ENCODE results near the gene LSAMP.

DNA sequence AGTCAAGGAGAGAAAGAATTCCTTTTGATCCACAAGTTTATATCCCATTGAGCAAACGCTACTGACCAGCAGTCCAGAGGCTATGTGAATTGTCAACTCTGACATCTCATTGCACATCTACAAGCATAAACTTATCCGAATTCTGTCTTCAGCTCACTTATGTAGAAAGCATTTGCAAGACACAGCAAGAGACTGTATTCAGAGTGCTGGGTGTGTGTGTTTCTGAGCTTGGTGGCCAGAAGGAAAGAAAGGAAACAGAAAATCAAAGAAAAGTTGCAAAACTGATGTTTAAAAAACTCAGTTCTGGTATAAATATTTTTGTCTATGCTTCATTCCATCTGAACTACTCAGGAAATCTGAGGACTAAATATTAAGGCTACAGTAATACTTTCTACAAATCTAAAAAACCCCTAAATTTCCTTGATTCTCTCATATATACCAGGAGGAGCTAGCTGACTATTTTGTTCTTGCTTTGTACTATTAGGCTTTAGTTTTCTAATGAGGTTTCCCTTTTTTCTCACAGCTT is 45.5 kb downstream of the LSAMP start:
- TF ChIP-seq, protein P1, sequence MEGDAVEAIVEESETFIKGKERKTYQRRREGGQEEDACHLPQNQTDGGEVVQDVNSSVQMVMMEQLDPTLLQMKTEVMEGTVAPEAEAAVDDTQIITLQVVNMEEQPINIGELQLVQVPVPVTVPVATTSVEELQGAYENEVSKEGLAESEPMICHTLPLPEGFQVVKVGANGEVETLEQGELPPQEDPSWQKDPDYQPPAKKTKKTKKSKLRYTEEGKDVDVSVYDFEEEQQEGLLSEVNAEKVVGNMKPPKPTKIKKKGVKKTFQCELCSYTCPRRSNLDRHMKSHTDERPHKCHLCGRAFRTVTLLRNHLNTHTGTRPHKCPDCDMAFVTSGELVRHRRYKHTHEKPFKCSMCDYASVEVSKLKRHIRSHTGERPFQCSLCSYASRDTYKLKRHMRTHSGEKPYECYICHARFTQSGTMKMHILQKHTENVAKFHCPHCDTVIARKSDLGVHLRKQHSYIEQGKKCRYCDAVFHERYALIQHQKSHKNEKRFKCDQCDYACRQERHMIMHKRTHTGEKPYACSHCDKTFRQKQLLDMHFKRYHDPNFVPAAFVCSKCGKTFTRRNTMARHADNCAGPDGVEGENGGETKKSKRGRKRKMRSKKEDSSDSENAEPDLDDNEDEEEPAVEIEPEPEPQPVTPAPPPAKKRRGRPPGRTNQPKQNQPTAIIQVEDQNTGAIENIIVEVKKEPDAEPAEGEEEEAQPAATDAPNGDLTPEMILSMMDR (conservative IDR thresholded peaks at IDR 0.05; ENCODE audit: low read depth, low read length), result no peak
- TF ChIP-seq EZH2 (IDR thresholded peaks at IDR 0.05; ENCODE audit: low read length, unreplicated experiment), result no peak

Measured in PC-3 (cell line).